Left ventricle myocardium inferior (tissue), 1 donor: Measurements from ENCODE around the gene STXBP6. TPM values are rescaled to one million over a fixed set of nuclear protein-coding genes. Genes with fewer than 3 reads are reported as not detected.
"Not testable (repeated sequence)": the region's sequence is repeated elsewhere in the genome, so short reads cannot be mapped to it uniquely, and the experiment has no call there.

Source experiments
- DNase-seq: peaks from one replicate; pipeline ENCODE4 v3.0.0-alpha.2; 2020
- H3K27ac ChIP-seq: fragments of 200-600 bp; replicated peaks from 2 replicates; pipeline ENCODE4 v1.8.0; 2021
- H3K27me3 ChIP-seq: fragments of 200-600 bp; 2 replicates; pipeline ENCODE4 v1.8.0; 2021; ENCODE audit warnings: low read depth
- H3K36me3 ChIP-seq: fragments of 200-600 bp; 2 replicates; pipeline ENCODE4 v1.8.0; 2021
- H3K4me1 ChIP-seq: fragments of 200-600 bp; 2 replicates; pipeline ENCODE4 v1.8.0; 2021
- H3K4me3 ChIP-seq: fragments of 200-600 bp; 2 replicates; pipeline ENCODE4 v1.8.0; 2021; ENCODE audit warnings: mild to moderate bottlenecking, moderate library complexity
- H3K9me3 ChIP-seq: fragments of 200-600 bp; replicated peaks from 2 replicates; pipeline ENCODE4 v1.8.0; 2021
- CTCF ChIP-seq: fragments of 200-600 bp; IDR thresholded peaks from 2 replicates; pipeline ENCODE4 v1.8.0; 2021; ENCODE audit warnings: antibody characterized with exemption, mild to moderate bottlenecking, borderline replicate concordance
- intact Hi-C: fragments of 100-400 bp; cut with micrococcal nuclease; formaldehyde crosslinking; loops from one replicate; pipeline ENCODE4 v1.11.0; 2022
- total RNA-seq: library from RNA; stranded (reverse); fragmentation: NEBNext Ultra II Directional; extraction: Animal tissue kit (Norgen Biotek cat#: 25700); gene quantifications from one replicate; pipeline ENCODE4 v1.2.1, GENCODE V29; 2021
- donor health status: DM: no; HTN: yes; CAD: no; lungs with severe emphysema.

STXBP6 gene
- total RNA-seq, 1 donor from 2014 or later, result 21.7 TPM

- TF ChIP-seq CTCF, result no peak
- no peak overlapping the region for H3K4me3 ChIP-seq
- no peaks in the 10 kb centered on the region for H3K36me3 ChIP-seq
- H3K4me1 ChIP-seq, result peaks cover 77% of the 10 kb centered on the region
- H3K27ac ChIP-seq, result peak overlapping the region; percentile 51
- intact Hi-C loops, result no loop called here
- DNase-seq, result peak; percentile 30
- H3K27me3 ChIP-seq, result no peaks in the 10 kb centered on the region
- no peaks in the 10 kb centered on the region for H3K9me3 ChIP-seq
Measured at GRCh38 chr14:24943024-24943423, 106.9 kb downstream of the STXBP6 start.

- H3K27ac ChIP-seq, result peak overlapping the region; percentile 7
- H3K9me3 ChIP-seq, result no peaks in the 10 kb centered on the region
- peaks cover 78% of the 10 kb centered on the region for H3K4me1 ChIP-seq
- no peak for DNase-seq
- no peaks in the 10 kb centered on the region for H3K36me3 ChIP-seq
- H3K4me3 ChIP-seq, result no peak overlapping the region
- no peaks in the 10 kb centered on the region for H3K27me3 ChIP-seq
- intact Hi-C loops, result no loop called here
- no peak for TF ChIP-seq CTCF
Measured at GRCh38 chr14:24941719-24942118, 108.2 kb downstream of the STXBP6 start.

- Histone ChIP-seq H3K27ac (peak overlapping the region; percentile 60), H3K36me3 (no peaks in the 10 kb centered on the region), H3K4me3 (no peak overlapping the region), H3K27me3 (no peaks in the 10 kb centered on the region), H3K4me1 (peaks cover 75% of the 10 kb centered on the region), H3K9me3 (no peaks in the 10 kb centered on the region)
- intact Hi-C loops, result no loop called here
- TF ChIP-seq CTCF, result no peak
- no peak for DNase-seq
Measured at GRCh38 chr14:24940213-24940783, 109.6 kb downstream of the STXBP6 start.

- H3K27me3 ChIP-seq, result no peaks in the 10 kb centered on the region
- intact Hi-C loops, result no loop called here
- no peak for TF ChIP-seq CTCF
- no peaks in the 10 kb centered on the region for H3K36me3 ChIP-seq
- no peaks in the 10 kb centered on the region for H3K9me3 ChIP-seq
- H3K4me3 ChIP-seq, result no peak overlapping the region
- peak overlapping the region; percentile 60 for H3K27ac ChIP-seq
- no peak for DNase-seq
- H3K4me1 ChIP-seq, result peaks cover 79% of the 10 kb centered on the region
Measured at GRCh38 chr14:24938593-24938992, 111.4 kb downstream of the STXBP6 start.

GRCh38 chr14:24937300-24937699, 112.6 kb downstream of the STXBP6 start:
- H3K9me3 ChIP-seq, result no peaks in the 10 kb centered on the region
- TF ChIP-seq CTCF, result no peak
- no peaks in the 10 kb centered on the region for H3K36me3 ChIP-seq
- peaks cover 75% of the 10 kb centered on the region for H3K4me1 ChIP-seq
- H3K27ac ChIP-seq, result no peak overlapping the region
- DNase-seq, result no peak
- no peak overlapping the region for H3K4me3 ChIP-seq
- no peaks in the 10 kb centered on the region for H3K27me3 ChIP-seq
- intact Hi-C loops, result no loop called here

GRCh38 chr14:24936773-24937172, 113.2 kb downstream of the STXBP6 start:
- H3K36me3 ChIP-seq, H3K9me3 ChIP-seq, intact Hi-C loops, H3K27ac ChIP-seq, DNase-seq, H3K4me3 ChIP-seq, H3K27me3 ChIP-seq: not testable (repeated sequence)
- peaks cover 72% of the 10 kb centered on the region for H3K4me1 ChIP-seq
